Stimulated activated CD8-positive, alpha-beta memory T cell treated with anti-CD3 and anti-CD28 coated beads, Interleukin-2, amount 100 ng/mL, for 1 hour (primary cell): ENCODE measurements around the gene ILF2.
"Not testable (repeated sequence)": the region's sequence is repeated elsewhere in the genome, so short reads cannot be mapped to it uniquely, and the experiment has no call there.

Experiments used
- DNase-seq, 2 donors: peaks; one replicate each; pipeline ENCODE4 v3.0.0-alpha.2; 2020; ENCODE audit warnings: low read depth in 2 of 2

The ILF2 gene

DNA sequence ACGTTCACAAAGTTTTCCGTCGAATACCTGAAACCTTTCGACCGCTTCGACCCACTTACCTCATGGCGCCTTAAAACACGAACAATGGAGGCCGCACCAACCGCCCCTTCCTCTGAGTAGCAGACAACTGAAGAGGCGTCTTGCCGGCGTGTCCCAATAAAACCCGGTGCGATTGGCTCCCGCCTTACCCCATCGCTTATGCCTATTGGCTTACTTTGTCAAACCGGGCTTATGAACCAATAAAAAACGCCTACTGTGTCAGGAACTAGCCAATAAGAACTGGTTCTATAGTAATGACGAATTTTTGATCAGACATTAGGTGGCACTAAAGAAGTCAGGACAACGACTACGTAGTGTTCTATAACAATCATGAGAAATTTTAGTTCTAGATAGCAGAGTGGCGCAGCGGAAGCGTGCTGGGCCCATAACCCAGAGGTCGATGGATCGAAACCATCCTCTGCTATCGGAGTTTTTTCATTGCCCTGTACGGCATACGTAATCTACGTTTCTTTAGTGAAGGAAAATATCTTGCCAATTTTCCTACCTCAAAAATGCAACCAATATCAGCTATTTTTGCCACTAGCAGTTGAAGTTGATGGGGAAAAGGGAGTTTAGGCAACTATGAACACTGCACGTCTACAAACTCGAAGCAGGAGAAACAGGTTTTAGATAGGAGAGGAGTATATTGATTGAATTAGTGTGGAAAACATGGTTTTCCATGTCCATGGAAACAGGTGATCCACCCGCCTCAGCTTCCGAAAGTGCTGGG lies at the start of gene ILF2:
Gene ILF2 (minus strand): TSS at position 135 of the 769 bp plus-strand sequence. CDS start 71 bp downstream, at position 64.
- DNase-seq: peak; percentile 93 to 94

GRCh38 chr1:153717330-153717729 lies 46.5 kb upstream of the ILF2 start:
- no peak for DNase-seq

- not testable (repeated sequence) for DNase-seq
These were observed 45.4 kb upstream of the ILF2 start for GRCh38 chr1:153716211-153716610.

GRCh38 chr1:153711026-153711425 lies 40.2 kb upstream of the ILF2 start:
- DNase-seq: no peak

DNA sequence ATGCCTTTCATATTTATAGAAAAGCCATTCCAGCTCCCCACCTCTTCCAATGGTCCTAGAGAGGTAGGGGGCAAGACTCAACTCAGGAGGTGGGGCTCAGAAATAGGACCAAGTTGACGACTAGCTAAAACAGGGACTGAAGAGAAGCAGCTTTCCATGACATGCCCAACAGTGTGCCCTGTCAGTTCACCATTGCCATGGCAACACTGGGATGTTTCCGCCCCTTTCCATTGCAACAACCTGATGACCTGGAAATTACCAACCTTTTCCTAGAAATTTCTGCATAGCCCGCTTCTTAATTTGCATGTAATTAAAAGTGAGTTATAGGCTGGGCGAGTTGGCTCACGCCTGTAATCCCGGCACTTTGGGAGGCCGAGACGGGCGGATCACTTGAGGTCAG lies 34.7 kb upstream of the ILF2 start:
- DNase-seq: no peak

DNA sequence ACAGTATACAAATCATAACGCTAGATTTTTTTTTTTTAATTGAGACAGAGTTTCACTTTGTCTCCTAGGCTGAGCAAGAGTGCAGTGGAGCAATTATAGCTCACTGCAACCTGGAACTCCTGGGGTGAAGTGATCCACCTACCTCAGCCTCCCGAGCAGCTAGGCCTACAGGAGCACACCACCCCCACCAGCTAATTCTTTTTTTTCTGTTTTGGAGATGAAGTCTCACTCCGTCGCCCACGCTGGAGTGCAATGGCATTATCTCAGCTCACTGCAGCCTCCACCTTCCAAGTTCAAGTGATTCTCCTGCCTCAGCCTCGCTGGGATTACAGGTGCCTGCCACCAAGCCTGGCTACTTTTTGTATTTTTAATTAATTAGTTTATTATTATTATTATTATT lies 29.0 kb upstream of the ILF2 start:
- no peak for DNase-seq

DNA sequence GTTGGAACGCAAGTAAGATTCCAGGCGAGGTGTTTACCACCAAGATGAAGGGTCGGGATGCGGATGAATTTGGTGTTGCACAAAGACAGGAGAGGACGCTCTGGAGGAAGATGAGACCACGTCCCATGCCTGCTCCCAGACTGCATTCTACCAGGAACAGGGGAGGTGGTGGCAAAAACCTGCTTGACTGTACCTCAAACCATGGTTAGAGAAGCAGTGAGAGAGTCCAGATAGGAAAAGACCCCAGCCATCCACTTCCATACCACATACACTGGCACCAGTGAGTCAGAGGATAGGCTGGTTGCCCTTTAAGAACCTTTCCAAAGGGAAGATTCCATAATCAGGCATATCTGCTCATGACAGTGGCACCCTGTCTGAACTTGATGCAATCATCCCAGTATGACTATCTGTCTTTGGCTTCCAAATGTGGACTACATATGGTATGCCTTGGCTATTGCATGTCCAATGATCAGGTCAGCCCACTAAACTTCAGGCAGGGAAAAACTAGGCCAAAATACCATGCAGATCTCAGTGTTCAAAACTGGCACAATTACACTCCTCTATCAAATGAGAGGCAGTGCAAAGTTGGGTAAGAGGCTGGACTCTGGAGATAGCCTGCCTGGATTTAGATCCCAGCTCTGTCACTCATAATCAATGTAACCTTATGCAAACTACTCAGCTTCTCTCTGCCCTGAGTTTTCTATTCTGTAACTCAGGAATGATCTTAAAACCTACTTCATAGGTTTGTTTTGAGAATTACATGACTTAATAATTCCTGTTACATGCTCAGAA lies 28.3 kb upstream of the ILF2 start:
- no peak for DNase-seq

DNA sequence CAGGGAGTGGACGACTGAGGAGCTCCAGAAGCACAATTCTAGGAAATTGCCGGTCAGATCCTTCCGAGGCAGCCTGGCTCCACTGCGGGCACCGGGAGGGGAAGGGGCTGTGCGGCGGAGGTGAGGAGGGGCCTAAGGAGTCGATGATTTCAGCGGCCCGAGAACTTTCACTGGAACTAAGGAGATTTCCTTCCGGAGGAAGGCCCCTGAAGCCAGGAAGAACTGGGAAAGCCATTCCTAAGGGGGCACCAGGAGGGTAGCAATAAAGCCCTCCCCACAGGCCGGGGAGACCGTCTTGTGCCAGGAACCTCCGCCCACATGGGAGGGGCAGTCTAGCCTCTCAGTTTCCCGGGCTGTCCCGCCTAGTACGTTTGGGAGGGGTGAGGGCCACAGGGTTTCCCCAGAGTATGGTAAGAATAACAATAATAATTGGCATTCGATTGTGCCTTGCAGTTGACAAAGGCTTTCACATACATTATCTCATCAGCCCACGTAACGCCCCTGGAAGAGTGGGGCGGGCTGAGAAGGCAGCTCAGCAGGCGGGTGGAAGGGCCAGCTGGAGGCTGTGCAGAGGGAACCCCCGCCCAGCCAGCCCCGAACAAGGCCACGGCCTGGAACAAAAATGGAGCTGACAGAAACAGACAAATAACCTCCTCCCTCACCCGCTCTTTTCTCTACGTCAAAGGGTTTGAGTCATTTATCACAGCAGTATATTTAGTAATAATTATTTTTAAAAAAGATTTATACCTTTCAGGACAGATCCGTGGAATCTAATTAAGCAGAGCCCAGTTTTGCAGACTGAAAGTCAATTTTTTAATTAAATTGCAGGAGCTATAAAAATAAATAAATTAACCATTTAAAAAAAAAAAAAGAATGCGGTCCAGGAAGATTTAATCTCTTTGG lies 27.5 kb upstream of the ILF2 start:
- DNase-seq: no peak

GRCh38 chr1:153697191-153698019 lies 26.6 kb upstream of the ILF2 start:
- DNase-seq: no peak

- DNase-seq: no peak
These were observed 25.9 kb upstream of the ILF2 start for GRCh38 chr1:153696741-153697140.

DNA sequence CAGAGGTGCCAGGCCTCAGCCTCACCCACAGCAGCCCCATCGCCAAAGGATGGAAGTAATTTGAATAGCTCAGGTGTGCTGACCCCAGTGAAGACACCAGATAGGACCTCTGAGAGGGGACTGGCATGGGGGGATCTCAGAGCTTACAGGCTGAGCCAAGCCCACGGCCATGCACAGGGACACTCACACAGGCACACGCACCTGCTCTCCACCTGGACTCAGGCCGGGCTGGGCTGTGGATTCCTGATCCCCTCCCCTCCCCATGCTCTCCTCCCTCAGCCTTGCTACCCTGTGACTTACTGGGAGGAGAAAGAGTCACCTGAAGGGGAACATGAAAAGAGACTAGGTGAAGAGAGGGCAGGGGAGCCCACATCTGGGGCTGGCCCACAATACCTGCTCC lies 22.7 kb upstream of the ILF2 start:
- no peak for DNase-seq

- DNase-seq: no peak
These were observed 18.0 kb upstream of the ILF2 start for GRCh38 chr1:153688736-153689328.

DNA sequence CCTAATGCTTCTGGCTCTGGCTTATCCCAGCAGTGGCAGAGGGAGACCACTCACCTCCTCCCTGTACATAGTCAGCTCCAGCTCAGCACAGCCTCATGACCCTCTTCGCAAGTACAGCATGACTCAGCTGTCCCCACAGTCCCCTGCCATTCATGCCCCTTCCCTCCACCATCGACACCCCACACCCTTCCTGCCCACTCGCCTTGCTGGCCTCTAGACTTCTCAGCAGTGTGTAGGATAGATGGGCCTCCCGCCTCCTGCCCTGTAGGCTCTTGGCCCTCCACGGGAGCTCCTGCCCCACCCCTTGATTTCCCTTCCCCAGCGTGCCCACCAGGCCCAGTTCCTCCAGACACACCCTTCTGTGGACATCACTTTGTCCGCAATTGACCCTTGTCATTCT lies 17.5 kb upstream of the ILF2 start:
- DNase-seq: no peak

GRCh38 chr1:153687346-153688125 lies 16.7 kb upstream of the ILF2 start:
- no peak for DNase-seq

- no peak for DNase-seq
These were observed 14.9 kb upstream of the ILF2 start for GRCh38 chr1:153685544-153686340.

- DNase-seq: no peak
These were observed 14.1 kb upstream of the ILF2 start for GRCh38 chr1:153684892-153685291.

DNA sequence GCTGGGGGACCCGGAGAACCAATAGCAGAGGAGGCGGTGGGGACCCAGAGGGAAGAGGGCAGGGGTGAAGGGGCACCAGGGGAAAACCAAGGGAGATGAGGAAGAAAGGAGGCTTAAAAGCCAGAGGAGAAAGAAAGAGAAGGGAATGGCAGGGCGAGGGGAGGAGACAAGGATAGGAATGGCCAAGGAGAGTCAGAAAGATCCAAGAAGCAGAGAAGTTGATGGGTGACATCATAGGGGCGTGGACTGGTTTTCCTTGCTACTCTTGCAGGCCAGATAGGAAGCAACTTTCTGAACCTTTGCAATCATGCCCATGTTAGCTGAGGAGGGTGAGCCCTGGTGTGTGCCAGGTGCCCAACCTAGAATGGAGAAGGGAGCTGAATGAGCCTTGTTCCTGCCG lies 13.1 kb upstream of the ILF2 start:
- DNase-seq: no peak

- DNase-seq: no peak
These were observed 11.9 kb upstream of the ILF2 start for GRCh38 chr1:153682730-153683129.

DNA sequence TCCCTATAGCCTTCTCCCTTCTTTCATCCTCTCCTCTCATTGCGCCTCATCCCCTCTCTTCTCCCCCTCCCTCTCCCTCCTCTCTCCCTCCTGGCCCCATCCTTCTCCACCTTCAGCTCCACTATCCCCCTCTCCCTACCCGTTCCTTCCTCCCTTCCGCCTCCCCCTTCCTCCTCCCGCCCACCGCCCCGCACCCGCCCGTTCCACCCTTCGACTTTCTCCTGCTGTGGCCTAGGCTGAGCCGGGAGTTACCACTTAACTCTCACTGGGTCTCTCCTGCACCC lies 9.3 kb upstream of the ILF2 start:
- no peak for DNase-seq
